ENCODE results near the gene CAPZA1.

DNA sequence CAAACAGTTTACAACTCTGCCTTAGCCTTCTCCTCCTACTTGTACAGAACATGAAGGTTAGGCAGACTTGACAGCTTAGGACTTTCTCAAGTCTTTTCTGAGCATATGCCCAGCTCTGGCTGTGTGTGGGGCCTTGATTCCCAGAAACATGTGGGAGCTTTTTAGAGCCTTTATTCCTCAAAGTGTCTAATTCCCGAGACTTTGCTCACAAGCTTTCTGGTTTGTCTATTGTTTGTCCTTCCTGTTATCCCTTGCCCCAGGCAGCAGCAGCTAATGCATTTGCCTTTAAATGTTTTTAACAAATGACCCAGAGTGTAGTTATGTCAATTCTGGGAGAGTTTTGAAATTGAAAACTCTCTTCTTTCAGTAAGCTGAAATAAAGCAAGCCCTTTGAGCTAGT is 29.9 kb upstream of the CAPZA1 start:
- TF ChIP-seq, protein P1, sequence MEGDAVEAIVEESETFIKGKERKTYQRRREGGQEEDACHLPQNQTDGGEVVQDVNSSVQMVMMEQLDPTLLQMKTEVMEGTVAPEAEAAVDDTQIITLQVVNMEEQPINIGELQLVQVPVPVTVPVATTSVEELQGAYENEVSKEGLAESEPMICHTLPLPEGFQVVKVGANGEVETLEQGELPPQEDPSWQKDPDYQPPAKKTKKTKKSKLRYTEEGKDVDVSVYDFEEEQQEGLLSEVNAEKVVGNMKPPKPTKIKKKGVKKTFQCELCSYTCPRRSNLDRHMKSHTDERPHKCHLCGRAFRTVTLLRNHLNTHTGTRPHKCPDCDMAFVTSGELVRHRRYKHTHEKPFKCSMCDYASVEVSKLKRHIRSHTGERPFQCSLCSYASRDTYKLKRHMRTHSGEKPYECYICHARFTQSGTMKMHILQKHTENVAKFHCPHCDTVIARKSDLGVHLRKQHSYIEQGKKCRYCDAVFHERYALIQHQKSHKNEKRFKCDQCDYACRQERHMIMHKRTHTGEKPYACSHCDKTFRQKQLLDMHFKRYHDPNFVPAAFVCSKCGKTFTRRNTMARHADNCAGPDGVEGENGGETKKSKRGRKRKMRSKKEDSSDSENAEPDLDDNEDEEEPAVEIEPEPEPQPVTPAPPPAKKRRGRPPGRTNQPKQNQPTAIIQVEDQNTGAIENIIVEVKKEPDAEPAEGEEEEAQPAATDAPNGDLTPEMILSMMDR (IDR thresholded peaks at IDR 0.05; ENCODE audit: control extremely low read depth in 1 of 3, insufficient read depth in 1 of 3, low read depth in 1 of 3, low read length in 3 of 3): no peak
- no peak for TF ChIP-seq POLR2A (IDR thresholded peaks at IDR 0.05; ENCODE audit: control extremely low read depth in 1 of 2, low read depth in 2 of 2, low read length in 2 of 2)
- no peak for TF ChIP-seq RFX5 (IDR thresholded peaks at IDR 0.05; ENCODE audit: borderline replicate concordance, low read depth, low read length)
- TF ChIP-seq TCF12 (IDR thresholded peaks at IDR 0.05; ENCODE audit: low read depth, low read length): no peak
- TF ChIP-seq BCL11A (IDR thresholded peaks at IDR 0.05; ENCODE audit: low read depth in 2 of 2, low read length in 2 of 2): no peak
- no peak for TF ChIP-seq POLR2AphosphoS5 (IDR thresholded peaks at IDR 0.05; ENCODE audit: low read depth, low read length)
